Naive thymus-derived CD8-positive, alpha-beta T cell (primary cell): Measurements from ENCODE around the gene SARDH. TPM values are rescaled to one million over a fixed set of nuclear protein-coding genes. Genes with fewer than 3 reads are reported as not detected.

Experiments
- ATAC-seq, 2 donors: fragments of 150-1000 bp; cut with Tn5 transposase in 1 of 2; sonication (Bioruptor Pico), chemical (Tn5 transposase) in 1 of 2; 1 replicate in 1 of 2; 2 replicates in 1 of 2; pipeline ENCODE4 v1.10.0; 2021; ENCODE audit warnings: mild to moderate bottlenecking in 2 of 2, moderate library complexity in 2 of 2
- POLR2A ChIA-PET: fragments of 350-600 bp; sonication (Branson Sonifier 250); formaldehyde crosslinking; loops from one replicate; lab custom pipeline; 2021; ENCODE audit warnings: antibody characterized with exemption; lab: Charles Lee
- DNase-seq, 10 donors: peaks; one replicate each; pipeline versions ENCODE4 v3.0.0 to v3.0.0-alpha.2; 2020 to 2022
- H3K27ac Mint-ChIP-seq, 10 donors: one replicate each; pipeline ENCODE4 v1.8.0; 2020 to 2022; ENCODE audit warnings: mild to moderate bottlenecking in 10 of 10, mixed read lengths in 10 of 10, moderate library complexity in 4 of 10, inconsistent platforms in 1 of 10
- H3K27me3 Mint-ChIP-seq, 5 donors: one replicate each; pipeline ENCODE4 v1.8.0; 2021 to 2022; ENCODE audit warnings: mixed read lengths in 5 of 5
- H3K36me3 Mint-ChIP-seq, 3 donors: one replicate each; pipeline ENCODE4 v1.8.0; 2020 to 2022; ENCODE audit warnings: mixed read lengths in 3 of 3, mild to moderate bottlenecking in 2 of 3, inconsistent platforms in 1 of 3
- H3K4me1 Mint-ChIP-seq, 4 donors: one replicate each; pipeline ENCODE4 v1.8.0; 2021 to 2022; ENCODE audit warnings: mixed read lengths in 4 of 4
- H3K4me3 Mint-ChIP-seq, 10 donors: one replicate each; pipeline ENCODE4 v1.8.0; 2020 to 2022; ENCODE audit warnings: mild to moderate bottlenecking in 10 of 10, mixed read lengths in 10 of 10, moderate library complexity in 6 of 10, inconsistent platforms in 1 of 10
- H3K9me3 Mint-ChIP-seq, 9 donors: one replicate each; pipeline ENCODE4 v1.8.0; 2020 to 2022; ENCODE audit warnings: mixed read lengths in 9 of 9, mild to moderate bottlenecking in 3 of 9, inconsistent platforms in 1 of 9, moderate library complexity in 1 of 9
- polyA plus RNA-seq, 3 donors: library from polyadenylated mRNA; unstranded; fragments of 300-500 nt; fragmentation: Illumina TruSeq; gene quantifications; one replicate each; pipeline ENCODE4 v1.2.3, GENCODE V29; 2021
- total RNA-seq, 8 experiments: library from RNA in 2 of 8; stranded (reverse) in 2 of 8; gene quantifications; one replicate each; pipeline ENCODE4 v1.2.3 and lab custom pipeline; 2021 to 2026

Gene SARDH
- total and polyA plus RNA-seq, 5 experiments from 2014 or later = 1.7 to 8.7 (median 2.7) TPM

GRCh38 chr9:133704711-133705181 lies 33.4 kb downstream of the SARDH start:
- Mint-ChIP-seq H3K4me1 (peaks cover 21 to 55% (median 44%) of the 10 kb centered on the region in 4 donors), H3K27me3 (no peaks in the 10 kb centered on the region), H3K36me3 (peaks cover 0 to 2% (median 0%) of the 10 kb centered on the region in 3 donors), H3K27ac (peak overlapping the region in 7 of 10 donors; percentile 2 to 57 (median 47)), H3K9me3 (no peaks in the 10 kb centered on the region), H3K4me3 (no peak overlapping the region)
- POLR2A ChIA-PET = no interaction called here
- DNase-seq = peak in 1 of 10 donors; percentile 30
- no peak for ATAC-seq

GRCh38 chr9:133703591-133704399 lies 34.4 kb downstream of the SARDH start:
- DNase-seq (peak in 3 of 10 donors; percentile 23 to 61 (median 23)), ATAC-seq (no peak)
- peak overlapping the region in 7 of 10 donors; percentile 36 to 92 (median 54) for H3K4me3 Mint-ChIP-seq
- peaks cover 0 to 2% (median 0%) of the 10 kb centered on the region in 3 donors for H3K36me3 Mint-ChIP-seq
- POLR2A ChIA-PET = interaction anchor here (1.5 to 5.4 kb wide), 3 partner anchors 20 to 95 kb away, joined by 3 to 131 read pairs (median 29); partner anchors contain the start of gene FAM163B
- peak overlapping the region in 9 of 10 donors; percentile 38 to 98 (median 62) for H3K27ac Mint-ChIP-seq
- no peaks in the 10 kb centered on the region for H3K27me3 Mint-ChIP-seq
- H3K4me1 Mint-ChIP-seq = peaks cover 16 to 53% (median 40%) of the 10 kb centered on the region in 4 donors
- H3K9me3 Mint-ChIP-seq = no peaks in the 10 kb centered on the region

GRCh38 chr9:133702798-133703590 lies 35.2 kb downstream of the SARDH start:
- Mint-ChIP-seq H3K4me1 (peaks cover 18 to 60% (median 45%) of the 10 kb centered on the region in 4 donors), H3K27ac (peak overlapping the region; percentile 90 to 98 (median 96))
- POLR2A ChIA-PET = interaction anchor here (0.9 to 5.4 kb wide), 8 partner anchors 10 to 672 kb away, joined by 3 to 131 read pairs (median 7); partner anchors contain the start of genes FAM163B and GTF3C5

GRCh38 chr9:133701981-133702797 lies 36.0 kb downstream of the SARDH start:
- POLR2A ChIA-PET = interaction anchor here (0.9 to 5.4 kb wide), 11 partner anchors 10 to 671 kb away, joined by 3 to 131 read pairs (median 3); partner anchors contain the start of genes FAM163B and GTF3C5
- ATAC-seq (peak; percentile 82 to 85), DNase-seq (peak; percentile 47 to 81 (median 60))

More at GRCh38 chr9:133702798-133703590, 35.2 kb downstream of the SARDH start:
- Mint-ChIP-seq H3K9me3 (no peaks in the 10 kb centered on the region), H3K36me3 (peaks cover 0 to 2% (median 0%) of the 10 kb centered on the region in 3 donors), H3K4me3 (peak overlapping the region; percentile 80 to 92 (median 86)), H3K27me3 (no peaks in the 10 kb centered on the region)
- DNase-seq (peak in 3 of 10 donors; percentile 18 to 64 (median 20)), ATAC-seq (peak; percentile 47 to 54)

GRCh38 chr9:133701321-133701980 lies 36.7 kb downstream of the SARDH start:
- H3K4me3 Mint-ChIP-seq = peak overlapping the region; percentile 80 to 92 (median 84)
- ATAC-seq (peak; percentile 43 to 55), DNase-seq (peak in 9 of 10 donors; percentile 33 to 67 (median 49))
- H3K36me3 Mint-ChIP-seq = peaks cover 0 to 2% (median 0%) of the 10 kb centered on the region in 3 donors
- H3K27ac Mint-ChIP-seq = peak overlapping the region; percentile 91 to 98 (median 96)
- no peaks in the 10 kb centered on the region for H3K9me3 Mint-ChIP-seq
- H3K4me1 Mint-ChIP-seq = peaks cover 23 to 62% (median 46%) of the 10 kb centered on the region in 4 donors
- H3K27me3 Mint-ChIP-seq = no peaks in the 10 kb centered on the region
- POLR2A ChIA-PET = interaction anchor here (0.9 to 5.4 kb wide), 9 partner anchors 9 to 671 kb away, joined by 3 to 131 read pairs (median 6); partner anchors contain the start of gene GTF3C5

More at GRCh38 chr9:133701981-133702797, 36.0 kb downstream of the SARDH start:
- Mint-ChIP-seq H3K36me3 (peaks cover 0 to 2% (median 0%) of the 10 kb centered on the region in 3 donors), H3K4me3 (peak overlapping the region; percentile 81 to 92 (median 86)), H3K27me3 (no peaks in the 10 kb centered on the region), H3K4me1 (peaks cover 21 to 60% (median 48%) of the 10 kb centered on the region in 4 donors), H3K9me3 (no peaks in the 10 kb centered on the region), H3K27ac (peak overlapping the region; percentile 91 to 98 (median 96))

- no peaks in the 10 kb centered on the region for H3K27me3 Mint-ChIP-seq
- no peaks in the 10 kb centered on the region for H3K9me3 Mint-ChIP-seq
- peaks cover 0 to 2% (median 0%) of the 10 kb centered on the region in 3 donors for H3K36me3 Mint-ChIP-seq
- peak overlapping the region; percentile 80 to 92 (median 84) for H3K4me3 Mint-ChIP-seq
- H3K4me1 Mint-ChIP-seq = peaks cover 23 to 58% (median 43%) of the 10 kb centered on the region in 4 donors
- peak in 1 of 10 donors; percentile 21 for DNase-seq
- H3K27ac Mint-ChIP-seq = peak overlapping the region; percentile 91 to 98 (median 96)
- POLR2A ChIA-PET = interaction anchor here (0.9 to 5.4 kb wide), 8 partner anchors 8 to 670 kb away, joined by 3 to 131 read pairs (median 7); partner anchors contain the start of gene GTF3C5
- ATAC-seq = peak; percentile 8 to 22
Observed at GRCh38 chr9:133700819-133701320, 37.3 kb downstream of the SARDH start.

GRCh38 chr9:133699546-133699945 lies 38.6 kb downstream of the SARDH start:
- peak overlapping the region in 3 of 10 donors; percentile 9 to 66 (median 36) for H3K27ac Mint-ChIP-seq
- peaks cover 0 to 4% (median 0%) of the 10 kb centered on the region in 3 donors for H3K36me3 Mint-ChIP-seq
- no peak for DNase-seq
- ATAC-seq = no peak
- no peaks in the 10 kb centered on the region for H3K9me3 Mint-ChIP-seq
- peaks cover 23 to 61% (median 43%) of the 10 kb centered on the region in 4 donors for H3K4me1 Mint-ChIP-seq
- H3K27me3 Mint-ChIP-seq = no peaks in the 10 kb centered on the region
- peak overlapping the region in 1 of 10 donors; percentile 5 for H3K4me3 Mint-ChIP-seq
- POLR2A ChIA-PET = interaction anchor here (0.7 to 5.4 kb wide), 2 partner anchors 16 to 642 kb away, joined by 3 to 131 read pairs; no protein-coding TSS in a partner anchor

- Mint-ChIP-seq H3K9me3 (no peaks in the 10 kb centered on the region), H3K27ac (no peak overlapping the region), H3K4me1 (peaks cover 14 to 38% (median 22%) of the 10 kb centered on the region in 4 donors), H3K36me3 (peaks cover 0 to 3% (median 0%) of the 10 kb centered on the region in 3 donors), H3K4me3 (no peak overlapping the region), H3K27me3 (no peaks in the 10 kb centered on the region)
- no peak for ATAC-seq
- POLR2A ChIA-PET = interaction anchor here (1.7 kb wide), 1 partner anchor 12 kb away, joined by 7 read pairs; no protein-coding TSS in a partner anchor
- no peak for DNase-seq
Observed at GRCh38 chr9:133696071-133696472, 42.1 kb downstream of the SARDH start.

- DNase-seq (no peak), ATAC-seq (no peak)
- H3K36me3 Mint-ChIP-seq = peaks cover 0 to 5% (median 0%) of the 10 kb centered on the region in 3 donors
- H3K4me3 Mint-ChIP-seq = no peak overlapping the region
- no peaks in the 10 kb centered on the region for H3K9me3 Mint-ChIP-seq
- H3K27ac Mint-ChIP-seq = peak overlapping the region in 4 of 10 donors; percentile 33 to 41 (median 35)
- peaks cover 9 to 26% (median 11%) of the 10 kb centered on the region in 4 donors for H3K4me1 Mint-ChIP-seq
- H3K27me3 Mint-ChIP-seq = no peaks in the 10 kb centered on the region
- POLR2A ChIA-PET = interaction anchor here (1.7 to 3.2 kb wide), 2 partner anchors 11 kb away, joined by 7 to 27 read pairs; no protein-coding TSS in a partner anchor
Observed at GRCh38 chr9:133694686-133695085, 43.5 kb downstream of the SARDH start.
